ENCODE data around the gene ANP32A.
A peak's percentile ranks its signal among the peaks of the same experiment; 100 is the strongest.

Gene ANP32A

DNA sequence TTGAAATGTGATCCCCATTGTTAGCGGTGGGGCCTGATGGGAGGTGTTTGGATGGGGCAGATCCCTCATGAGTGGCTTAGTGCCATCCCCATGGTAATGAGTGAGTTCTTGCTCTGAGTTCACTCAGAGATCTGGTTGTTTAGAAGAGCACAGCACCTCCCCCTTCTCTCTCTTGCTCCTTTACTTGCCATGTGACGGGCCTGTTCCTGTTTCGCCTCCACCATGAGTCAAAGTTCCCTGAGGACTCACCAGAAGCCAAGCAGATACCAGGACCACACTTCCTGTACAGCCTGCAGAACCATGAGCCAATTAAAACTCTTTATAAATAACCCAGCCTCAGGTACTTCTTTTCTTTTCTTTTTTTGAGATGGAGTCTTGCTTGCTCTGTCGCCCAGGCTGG is 46.6 kb downstream of the ANP32A start:
- ChIA-PET POLR2A (ENCODE audit: low non-redundant PET) (no interaction called here), CTCF (no interaction called here)
- H3K27ac ChIP-seq: no peak overlapping the region
- DNase-seq (ENCODE audit: low spot score): no peak
- TF ChIP-seq, protein P1, sequence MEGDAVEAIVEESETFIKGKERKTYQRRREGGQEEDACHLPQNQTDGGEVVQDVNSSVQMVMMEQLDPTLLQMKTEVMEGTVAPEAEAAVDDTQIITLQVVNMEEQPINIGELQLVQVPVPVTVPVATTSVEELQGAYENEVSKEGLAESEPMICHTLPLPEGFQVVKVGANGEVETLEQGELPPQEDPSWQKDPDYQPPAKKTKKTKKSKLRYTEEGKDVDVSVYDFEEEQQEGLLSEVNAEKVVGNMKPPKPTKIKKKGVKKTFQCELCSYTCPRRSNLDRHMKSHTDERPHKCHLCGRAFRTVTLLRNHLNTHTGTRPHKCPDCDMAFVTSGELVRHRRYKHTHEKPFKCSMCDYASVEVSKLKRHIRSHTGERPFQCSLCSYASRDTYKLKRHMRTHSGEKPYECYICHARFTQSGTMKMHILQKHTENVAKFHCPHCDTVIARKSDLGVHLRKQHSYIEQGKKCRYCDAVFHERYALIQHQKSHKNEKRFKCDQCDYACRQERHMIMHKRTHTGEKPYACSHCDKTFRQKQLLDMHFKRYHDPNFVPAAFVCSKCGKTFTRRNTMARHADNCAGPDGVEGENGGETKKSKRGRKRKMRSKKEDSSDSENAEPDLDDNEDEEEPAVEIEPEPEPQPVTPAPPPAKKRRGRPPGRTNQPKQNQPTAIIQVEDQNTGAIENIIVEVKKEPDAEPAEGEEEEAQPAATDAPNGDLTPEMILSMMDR (conservative IDR thresholded peaks at IDR 0.05; ENCODE audit: low read depth): no peak

DNA sequence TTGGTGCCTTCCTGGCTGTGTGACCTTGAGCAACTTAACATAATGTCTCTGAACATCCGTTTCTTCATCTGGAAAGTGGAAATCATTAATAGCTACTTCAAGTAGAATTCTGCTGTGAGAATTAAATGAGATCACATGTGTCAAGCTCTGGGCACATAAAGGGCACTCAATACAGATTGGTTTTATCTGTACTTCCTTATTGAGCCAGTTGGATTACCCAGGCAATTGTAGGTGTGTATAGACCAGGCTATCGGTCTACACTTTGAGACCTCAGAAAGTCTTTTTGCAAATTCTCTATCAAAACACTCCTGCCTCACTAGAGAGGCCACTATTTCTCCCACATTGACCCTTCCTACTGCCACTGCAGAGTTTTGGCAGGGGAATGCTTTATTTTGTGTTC is 47.7 kb downstream of the ANP32A start:
- TF ChIP-seq, protein P1 (conservative IDR thresholded peaks at IDR 0.05; ENCODE audit: low read depth): no peak
- no peak for DNase-seq (ENCODE audit: low spot score)
- ChIA-PET CTCF (interaction anchor here (0.5 to 1.3 kb wide), 2 partner anchors 152 to 277 kb away, joined by 3 to 6 read pairs; no protein-coding TSS in a partner anchor), POLR2A (ENCODE audit: low non-redundant PET) (interaction anchor here (0.6 kb wide), 1 partner anchor 48 kb away, joined by 3 read pairs; the partner anchor contains the start of gene ANP32A)
- no peak overlapping the region for H3K27ac ChIP-seq

DNA sequence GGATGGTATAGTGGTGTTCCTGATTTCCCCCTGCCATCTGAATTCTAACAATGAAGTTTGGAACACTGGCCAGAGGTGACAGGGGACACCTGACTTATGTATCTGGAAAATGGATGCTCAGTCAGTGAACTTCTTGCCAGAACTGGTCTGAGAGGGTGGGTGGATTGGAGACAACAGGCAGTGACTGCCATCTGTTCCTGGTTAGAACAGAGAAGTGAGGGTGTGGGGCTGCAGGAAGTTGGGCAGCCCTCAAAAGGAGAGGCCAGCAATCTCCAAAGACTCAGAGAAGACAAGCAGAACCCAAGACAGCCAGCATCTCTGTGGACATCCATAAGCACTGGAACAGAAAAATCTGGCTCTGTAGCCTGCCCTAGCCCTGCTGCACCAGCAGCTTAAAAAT is 50.5 kb downstream of the ANP32A start:
- H3K27ac ChIP-seq: no peak overlapping the region
- POLR2A ChIA-PET (ENCODE audit: low non-redundant PET): no interaction called here
- TF ChIP-seq, protein P1 (conservative IDR thresholded peaks at IDR 0.05; ENCODE audit: low read depth): no peak
- CTCF ChIA-PET: no interaction called here
- no peak for DNase-seq (ENCODE audit: low spot score)

DNA sequence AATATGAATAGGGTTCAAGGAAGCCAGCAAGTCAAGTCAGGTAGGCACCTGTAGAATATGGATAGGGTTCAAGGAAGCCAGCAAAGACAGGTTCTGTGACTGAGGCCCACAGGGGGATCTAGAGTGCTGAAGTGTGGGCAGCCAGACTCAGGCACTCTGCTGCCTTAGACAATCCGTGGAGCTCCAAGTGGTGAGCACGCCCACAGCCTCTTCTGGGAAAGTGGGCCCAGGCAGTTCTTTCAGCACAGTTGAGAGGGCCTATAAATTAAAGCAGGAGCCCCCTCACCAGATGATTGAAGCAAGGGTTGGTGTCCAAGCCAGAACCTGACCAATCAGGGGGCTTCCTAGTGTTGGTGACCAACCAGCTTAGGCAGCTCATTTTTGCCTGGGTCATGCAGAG is 51.0 kb downstream of the ANP32A start:
- POLR2A ChIA-PET (ENCODE audit: low non-redundant PET): no interaction called here
- no peak for DNase-seq (ENCODE audit: low spot score)
- H3K27ac ChIP-seq: no peak overlapping the region

DNA sequence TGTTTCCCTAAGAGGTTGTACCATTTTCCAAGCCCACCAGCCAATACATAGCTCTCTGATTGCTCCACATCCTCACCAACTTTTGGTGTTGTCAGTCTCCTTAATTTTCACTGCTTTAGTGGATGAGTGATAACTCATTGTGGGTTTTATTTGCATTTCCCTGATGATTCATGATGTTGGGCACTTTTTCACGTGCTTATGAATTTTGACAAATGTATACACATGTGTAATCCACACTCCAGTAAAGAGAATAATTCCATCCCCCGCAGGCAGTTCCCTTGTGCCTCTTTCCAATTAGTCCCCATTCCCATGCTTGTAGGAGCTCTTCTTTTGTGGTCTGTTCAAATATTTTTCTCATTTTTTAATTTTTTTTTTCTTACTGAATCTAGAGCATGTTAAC is 52.4 kb downstream of the ANP32A start:
- TF ChIP-seq, protein P1 (conservative IDR thresholded peaks at IDR 0.05; ENCODE audit: low read depth): no peak
- no peak overlapping the region for H3K27ac ChIP-seq
- DNase-seq (ENCODE audit: low spot score): peak; percentile 63
- POLR2A ChIA-PET (ENCODE audit: low non-redundant PET): no interaction called here
- CTCF ChIA-PET: interaction anchor here (0.7 to 1.4 kb wide), 2 partner anchors 16 to 208 kb away, joined by 3 to 4 read pairs; no protein-coding TSS in a partner anchor

More for the DNA sequence above, 51.0 kb downstream of the ANP32A start:
- CTCF ChIA-PET: no interaction called here
- TF ChIP-seq, protein P1 (conservative IDR thresholded peaks at IDR 0.05; ENCODE audit: low read depth): no peak

- ChIA-PET CTCF (interaction anchor here (0.7 to 1.4 kb wide), 2 partner anchors 16 to 207 kb away, joined by 3 to 4 read pairs; no protein-coding TSS in a partner anchor), POLR2A (ENCODE audit: low non-redundant PET) (no interaction called here)
- TF ChIP-seq, protein P1 (conservative IDR thresholded peaks at IDR 0.05; ENCODE audit: low read depth): no peak
- no peak for DNase-seq (ENCODE audit: low spot score)
- no peak overlapping the region for H3K27ac ChIP-seq
Observed at GRCh38 chr15:68767833-68768232, 52.9 kb downstream of the ANP32A start.

All from RWPE1 (cell line).